CD4-positive, alpha-beta T cell treated with Interleukin-12 subunit alpha and Interleukin-12 subunit beta, for 1 hour (primary cell): ENCODE results near the gene RBM8A.
"Not testable (repeated sequence)": the region's sequence is repeated elsewhere in the genome, so short reads cannot be mapped to it uniquely, and the experiment has no call there.

ENCODE experiments used
- DNase-seq: peaks from one replicate; pipeline ENCODE4 v3.0.0-alpha.2; 2020

The RBM8A gene

GRCh38 chr1:145956361-145956760 is 29.1 kb upstream of the RBM8A start:
- no peak for DNase-seq

- no peak for DNase-seq
These were observed 28.2 kb upstream of the RBM8A start for GRCh38 chr1:145955436-145955835.

- no peak for DNase-seq
These were observed 26.6 kb upstream of the RBM8A start for GRCh38 chr1:145953861-145954260.

- no peak for DNase-seq
These were observed 25.6 kb upstream of the RBM8A start for GRCh38 chr1:145952903-145953302.

GRCh38 chr1:145951526-145951925 is 24.2 kb upstream of the RBM8A start:
- DNase-seq = no peak

GRCh38 chr1:145949219-145949618 is 21.9 kb upstream of the RBM8A start:
- DNase-seq = no peak

GRCh38 chr1:145947551-145947950 is 20.3 kb upstream of the RBM8A start:
- no peak for DNase-seq

GRCh38 chr1:145946477-145946986 is 19.2 kb upstream of the RBM8A start:
- no peak for DNase-seq

- DNase-seq = no peak
These were observed 17.2 kb upstream of the RBM8A start for GRCh38 chr1:145944532-145944931.

- no peak for DNase-seq
These were observed 15.6 kb upstream of the RBM8A start for GRCh38 chr1:145942871-145943270.

- no peak for DNase-seq
These were observed 15.1 kb upstream of the RBM8A start for GRCh38 chr1:145942405-145942804.

- no peak for DNase-seq
These were observed 10.2 kb upstream of the RBM8A start for GRCh38 chr1:145937436-145937835.

- DNase-seq = no peak
These were observed 9.0 kb upstream of the RBM8A start for GRCh38 chr1:145936247-145936646.

GRCh38 chr1:145935708-145936107 is 8.4 kb upstream of the RBM8A start:
- no peak for DNase-seq

- peak; percentile 57 for DNase-seq
These were observed 5.3 kb upstream of the RBM8A start for GRCh38 chr1:145932522-145933009.

GRCh38 chr1:145927916-145928643 is 796 bp upstream of the RBM8A start:
- DNase-seq = peak; percentile 15

GRCh38 chr1:145926686-145927062 is 610 bp downstream of the RBM8A start:
- no peak for DNase-seq

- DNase-seq = no peak
These were observed 5.0 kb downstream of the RBM8A start for GRCh38 chr1:145922266-145922665.

- not testable (repeated sequence) for DNase-seq
These were observed 7.0 kb downstream of the RBM8A start for GRCh38 chr1:145920297-145920696.

- DNase-seq = peak; percentile 20
These were observed 8.0 kb downstream of the RBM8A start for GRCh38 chr1:145918992-145919939.

GRCh38 chr1:145918144-145918991 is 8.9 kb downstream of the RBM8A start, which contains the start of gene PEX11B:
Gene PEX11B (minus strand): TSS chr1:145918717. CDS start chr1:145918688, 29 bp downstream.
- peak; percentile 94 for DNase-seq

- DNase-seq = no peak
These were observed 9.7 kb downstream of the RBM8A start for GRCh38 chr1:145917595-145917994.

GRCh38 chr1:145916745-145917144 is 10.5 kb downstream of the RBM8A start:
- no peak for DNase-seq
